Stimulated activated naive CD8-positive, alpha-beta T cell treated with anti-CD3 and anti-CD28 coated beads, Interleukin-15, Interleukin-2, amounts not matched to agents 100 U/mL and 50 U/mL, for 24 hours (primary cell): ENCODE measurements around the gene MAGEA4.

ENCODE experiments used
- ATAC-seq: fragments of 150-1000 bp; cut with Tn5 transposase; one replicate; pipeline ENCODE4 v1.10.0; 2021
- DNase-seq: peaks from one replicate; pipeline ENCODE4 v3.0.0; 2021

Gene MAGEA4

GRCh38 chrX:151929126-151929525 lies 16.4 kb downstream of the MAGEA4 start:
- no peak for DNase-seq
- ATAC-seq, result no peak

GRCh38 chrX:151935358-151935757 lies 22.7 kb downstream of the MAGEA4 start:
- ATAC-seq (no peak), DNase-seq (no peak)

DNA sequence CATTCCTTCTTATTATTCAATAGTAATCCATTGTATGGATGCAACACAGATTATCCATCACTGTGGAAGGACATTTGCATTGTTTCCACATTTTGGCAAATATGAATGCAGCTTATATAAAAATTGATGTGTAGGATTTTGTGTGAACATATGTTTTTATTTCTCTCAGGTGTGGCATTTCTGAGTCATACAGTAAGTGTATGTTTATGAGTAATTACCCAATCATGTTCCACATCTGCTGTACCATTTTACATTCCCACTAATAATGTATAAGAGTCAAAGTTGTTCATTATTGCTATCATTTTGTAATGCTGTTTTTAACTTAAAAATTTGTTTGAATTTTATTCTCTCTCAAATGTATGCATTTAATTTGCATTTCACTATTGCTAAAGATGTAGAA lies 25.5 kb downstream of the MAGEA4 start:
- ATAC-seq, result no peak
- no peak for DNase-seq

DNA sequence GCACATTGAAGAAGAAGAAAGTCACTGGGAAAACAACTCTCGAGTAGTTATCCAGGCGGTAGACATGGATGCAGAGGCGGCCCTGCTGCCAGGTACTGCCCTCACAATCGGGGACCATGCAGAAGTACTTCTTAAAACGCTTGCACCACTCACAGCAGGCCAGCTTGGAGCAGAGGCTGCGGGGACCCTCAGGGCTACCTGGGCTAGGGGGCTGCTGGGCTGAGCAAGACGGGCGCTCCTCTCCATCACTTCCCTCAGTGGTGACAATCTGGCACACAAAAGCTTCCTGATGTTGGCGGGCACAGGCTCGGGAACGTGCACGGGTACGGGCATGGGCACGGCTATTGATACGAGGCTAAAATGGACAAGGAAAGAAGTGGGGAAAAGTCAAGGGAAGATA lies 42.0 kb downstream of the MAGEA4 start:
- no peak for DNase-seq
- ATAC-seq, result no peak

DNA sequence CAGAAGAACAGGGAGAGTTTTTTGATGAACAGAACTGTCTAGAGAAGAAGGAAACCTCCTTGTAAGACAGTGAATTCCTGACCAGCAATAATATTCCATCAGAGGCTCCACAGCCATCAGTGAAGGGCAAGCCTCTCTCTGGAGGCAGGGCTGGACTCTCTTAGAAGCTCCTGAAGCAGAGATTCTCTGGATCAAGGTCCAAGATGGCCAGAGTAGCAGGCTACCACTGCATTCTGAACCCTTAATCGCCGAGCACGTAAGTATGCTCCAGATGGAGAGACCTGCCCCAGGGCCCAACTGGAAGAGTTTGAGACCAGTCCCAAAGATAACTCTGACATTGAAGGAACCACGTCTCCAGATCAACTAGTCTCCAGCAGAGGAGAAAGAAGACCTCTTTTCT lies 45.4 kb downstream of the MAGEA4 start:
- no peak for ATAC-seq
- DNase-seq, result no peak

DNA sequence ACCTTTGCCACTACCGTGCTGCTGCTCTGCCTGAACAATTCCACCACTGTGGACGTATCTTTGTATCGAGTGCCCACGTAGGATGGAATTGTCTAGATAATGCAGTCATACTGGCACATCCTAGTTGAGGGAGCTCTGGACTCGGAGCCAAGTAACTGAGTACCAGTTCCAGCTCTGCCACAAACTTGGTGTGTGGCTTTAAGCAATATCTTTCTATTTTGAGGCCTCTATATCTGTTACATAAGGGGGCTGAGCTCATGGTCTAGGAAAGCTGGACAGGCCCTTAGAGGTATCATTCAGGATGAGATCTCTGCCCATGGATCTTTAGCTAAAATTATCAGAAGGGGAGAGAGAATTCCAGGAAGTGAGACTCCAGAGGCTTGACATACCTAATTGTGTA lies 49.3 kb downstream of the MAGEA4 start:
- ATAC-seq (no peak), DNase-seq (no peak)

DNA sequence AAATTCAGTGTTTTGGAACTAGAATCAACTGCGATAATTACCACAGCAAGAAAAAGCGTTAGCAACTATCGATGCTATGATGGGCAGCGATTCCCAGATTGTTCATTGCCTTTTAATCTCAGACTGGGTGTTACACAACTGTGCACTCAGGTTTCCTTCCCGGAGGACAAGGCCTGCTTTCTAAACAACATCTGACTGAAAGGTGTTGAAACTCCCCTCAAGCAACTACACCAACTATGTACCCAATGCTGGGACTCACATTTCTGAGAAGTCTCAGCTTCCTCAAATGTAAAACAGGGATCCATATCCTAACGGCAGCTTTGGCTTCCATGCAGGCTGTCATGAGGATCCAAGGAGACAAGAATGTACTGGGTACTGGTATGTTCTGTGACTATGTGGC lies 53.5 kb downstream of the MAGEA4 start:
- no peak for ATAC-seq
- no peak for DNase-seq

DNA sequence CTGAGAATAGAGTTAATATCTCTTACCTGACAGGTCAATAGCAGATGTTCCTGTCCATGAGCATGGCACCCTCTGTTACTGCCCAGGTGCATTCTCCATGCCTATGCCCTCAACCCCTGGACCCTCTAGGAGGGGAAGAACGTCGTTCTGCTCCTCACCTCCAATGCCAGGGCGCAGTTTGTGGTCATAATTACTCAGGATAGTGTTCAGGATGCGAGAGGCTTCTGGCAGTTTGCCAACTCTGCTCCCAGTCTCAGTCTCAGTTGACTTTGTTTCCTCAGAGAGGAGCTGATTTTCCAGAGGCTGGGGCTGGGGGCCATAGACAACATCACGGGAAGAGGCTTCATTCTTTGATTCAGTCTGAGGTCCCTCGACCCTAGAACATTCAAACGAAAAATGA lies 57.3 kb downstream of the MAGEA4 start:
- ATAC-seq (no peak), DNase-seq (no peak)

GRCh38 chrX:151970661-151971060 lies 58.0 kb downstream of the MAGEA4 start:
- ATAC-seq, result no peak
- no peak for DNase-seq

GRCh38 chrX:151973060-151973661 lies 60.5 kb downstream of the MAGEA4 start:
- no peak for DNase-seq
- no peak for ATAC-seq

GRCh38 chrX:151973851-151974335 lies 61.2 kb downstream of the MAGEA4 start:
- ATAC-seq (no peak), DNase-seq (no peak)
